SK-N-SH (cell line): ENCODE data around the gene SGTA. TPM values are rescaled to one million over a fixed set of nuclear protein-coding genes. Genes with fewer than 3 reads are reported as not detected.

ENCODE experiments used
- CTCF ChIA-PET: fragments of 300-600, 350-600 bp; formaldehyde crosslinking; extraction: SDS; loops from one replicate; lab custom pipeline; 2021; lab: Yijun Ruan, JAX
- POLR2A ChIA-PET: fragments of 350-600 bp; sonication (Branson Sonifier 250); formaldehyde crosslinking; extraction: SDS; loops from one replicate; lab custom pipeline; 2020; ENCODE audit warnings: antibody characterized with exemption, inconsistent platforms; lab: Yijun Ruan, JAX
- DNase-seq: peaks from one replicate; pipeline ENCODE4 v3.0.0; 2012
- H2AFZ ChIP-seq: fragments of 200-600 bp; sonication (generic); 2 replicates; pipeline ENCODE4 v1.8.1; 2016; ENCODE audit warnings: antibody characterized with exemption, mild to moderate bottlenecking, low read depth
- H3F3A ChIP-seq: fragments of 200-600 bp; sonication (generic); replicated peaks from 2 replicates; pipeline ENCODE3; 2016; ENCODE audit warnings: antibody characterized with exemption, mild to moderate bottlenecking; ENCODE audit not compliant: insufficient read depth
- H3K27ac ChIP-seq, 2 experiments: fragments of 200-500 bp in 1 of 2; fragments of 200-600 bp in 1 of 2; sonication (Bioruptor generic) in 1 of 2; sonication (generic), shearing (Covaris generic) in 1 of 2; 2 replicates each; pipeline versions ENCODE4 v1.5.1 to v1.6.1; 2014 to 2016; ENCODE audit warnings: low read depth in 2 of 2, inconsistent platforms in 1 of 2, low read length in 1 of 2, mild to moderate bottlenecking in 1 of 2, mixed read lengths in 1 of 2
- H3K27me3 ChIP-seq: fragments of 200-600 bp; sonication (generic), shearing (Covaris generic); 2 replicates; pipeline ENCODE4 v1.6.1; 2016; ENCODE audit warnings: mixed run types; ENCODE audit not compliant: insufficient read depth
- H3K36me3 ChIP-seq, 2 experiments: fragments of 200-500 bp in 1 of 2; fragments of 200-600 bp in 1 of 2; sonication (Bioruptor generic) in 1 of 2; sonication (generic) in 1 of 2; replicated peaks in 1 of 2; 2 replicates each; pipeline versions ENCODE3 to v1.5.1; 2014 to 2016; ENCODE audit warnings: low read length in 1 of 2, mild to moderate bottlenecking in 1 of 2; ENCODE audit not compliant: insufficient read depth in 2 of 2, control insufficient read depth in 1 of 2
- H3K4me1 ChIP-seq, 2 experiments: fragments of 200-500 bp in 1 of 2; fragments of 200-600 bp in 1 of 2; sonication (Bioruptor generic) in 1 of 2; sonication (generic), shearing (Covaris generic) in 1 of 2; 2 replicates each; pipeline versions ENCODE4 v1.5.1 to v1.6.1; 2014 to 2016; ENCODE audit warnings: low read depth in 1 of 2, low read length in 1 of 2, mixed run types in 1 of 2; ENCODE audit not compliant: insufficient read depth in 2 of 2, control insufficient read depth in 1 of 2
- H3K4me2 ChIP-seq: fragments of 200-600 bp; sonication (generic), shearing (Covaris generic); 2 replicates; pipeline ENCODE4 v1.6.1; 2017; ENCODE audit warnings: mixed run types
- H3K4me3 ChIP-seq, 2 experiments: fragments of 200-500 bp in 1 of 2; fragments of 200-600 bp in 1 of 2; sonication (Bioruptor generic) in 1 of 2; sonication (generic), shearing (Covaris generic) in 1 of 2; 2 replicates each; pipeline versions ENCODE4 v1.5.1 to v1.8.1; 2014 to 2016; ENCODE audit warnings: low read depth in 2 of 2, inconsistent platforms in 1 of 2, low read length in 1 of 2, mild to moderate bottlenecking in 1 of 2, mixed read lengths in 1 of 2, moderate library complexity in 1 of 2
- H3K79me2 ChIP-seq: fragments of 200-600 bp; sonication (generic); 2 replicates; pipeline ENCODE4 v1.8.1; 2017; ENCODE audit warnings: mild to moderate bottlenecking; ENCODE audit not compliant: insufficient read depth
- H3K9ac ChIP-seq: fragments of 200-600 bp; sonication (generic); 2 replicates; pipeline ENCODE4 v1.6.1; 2017; ENCODE audit warnings: mixed run types
- H3K9me2 ChIP-seq: fragments of 200-600 bp; sonication (generic); 2 replicates; pipeline ENCODE4 v1.6.1; 2017; ENCODE audit warnings: mixed run types
- H3K9me3 ChIP-seq: fragments of 200-600 bp; sonication (generic); 2 replicates; pipeline ENCODE4 v1.6.1; 2017; ENCODE audit warnings: mixed run types, mild to moderate bottlenecking, moderate library complexity
- H4K20me1 ChIP-seq: fragments of 200-600 bp; sonication (generic); 2 replicates; pipeline ENCODE4 v1.6.1; 2017; ENCODE audit warnings: mild to moderate bottlenecking, mixed run types; ENCODE audit not compliant: insufficient read depth
- CHD2 ChIP-seq: fragments of 150-350 bp; IDR thresholded peaks from 2 replicates; pipeline ENCODE4 v1.6.1; 2018; ENCODE audit warnings: low read length; ENCODE audit not compliant: partially characterized antibody
- FOSL2 ChIP-seq: IDR thresholded peaks from 2 replicates; pipeline ENCODE4 v1.4.0; 2012; ENCODE audit warnings: low read depth, mild to moderate bottlenecking, moderate library complexity, borderline replicate concordance
- GABPA ChIP-seq: IDR thresholded peaks from 2 replicates; pipeline ENCODE4 v1.4.0; 2012; ENCODE audit warnings: low read depth, mild to moderate bottlenecking
- NRF1 ChIP-seq: IDR thresholded peaks from 2 replicates; pipeline ENCODE4 v1.6.1; 2012; ENCODE audit warnings: low read depth, mild to moderate bottlenecking, low read length
- POLR2AphosphoS5 ChIP-seq: IDR thresholded peaks from 2 replicates; pipeline ENCODE4 v1.6.1; 2012; ENCODE audit warnings: low read depth, low read length
- SIN3A ChIP-seq: IDR thresholded peaks from 2 replicates; pipeline ENCODE4 v1.6.1; 2012; ENCODE audit warnings: low read depth, mild to moderate bottlenecking, low read length, moderate library complexity, borderline replicate concordance
- TCF12 ChIP-seq: IDR thresholded peaks from 2 replicates; pipeline ENCODE4 v1.4.0; 2012
- TEAD4 ChIP-seq: IDR thresholded peaks from 2 replicates; pipeline ENCODE4 v1.4.0; 2012; ENCODE audit warnings: mild to moderate bottlenecking, borderline replicate concordance; ENCODE audit not compliant: insufficient read depth
- YY1 ChIP-seq: IDR thresholded peaks from 2 replicates; pipeline ENCODE4 v1.4.0; 2012; ENCODE audit warnings: low read depth, mild to moderate bottlenecking
- WGBS: methylation state at CpG from one replicate; pipeline ENCODE4 v1.1.6; 2017; ENCODE audit warnings: low lambda C conversion rate; 5-methylcytosine and 5-hydroxymethylcytosine counted together
- polyA plus RNA-seq, 3 experiments: library from polyadenylated mRNA; depleted of rRNA; stranded (reverse); fragments of >200 nt; gene quantifications; 2 replicates each; pipeline ENCODE4 v1.2.3, GENCODE V29; 2012
- TF ChIP-seq, protein P1 (sequence below): IDR thresholded peaks from 2 replicates; pipeline ENCODE4; 2012
- TF ChIP-seq, protein P2 (sequence below): IDR thresholded peaks from 2 replicates; pipeline ENCODE4 v1.6.1; 2012; ENCODE audit warnings: mild to moderate bottlenecking, low read depth, low read length, moderate library complexity

The SGTA gene
- polyA plus RNA-seq, 1 of the 3 experiments (the other 2 are of a cell fraction), result 78.4 TPM

GRCh38 chr19:2770055-2771013, 12.7 kb downstream of the SGTA start:
- Histone ChIP-seq H3K9ac (no peak overlapping the region), H4K20me1 (peaks cover 52% of the 10 kb centered on the region), H3K79me2 (peaks cover 59% of the 10 kb centered on the region), H3K36me3 (peaks cover 0 to 36% of the 10 kb centered on the region in 2 experiments), H3K9me2 (no peaks in the 10 kb centered on the region), H3K4me3 (no peak overlapping the region), H2AFZ (no peak overlapping the region), H3K4me1 (no peaks in the 10 kb centered on the region), H3K4me2 (no peak overlapping the region), H3K27ac (no peak overlapping the region), H3K9me3 (no peaks in the 10 kb centered on the region), H3F3A (no peaks in the 10 kb centered on the region)
- CTCF ChIA-PET, result interaction anchor here (0.7 kb wide), 1 partner anchor 1509 kb away, joined by 3 read pairs; the partner anchor contains the start of gene SHD
- no peak for DNase-seq
- WGBS, result 88% methylated on average over 25 of the region's 40 CpGs
- POLR2A ChIA-PET, result interaction anchor here (0.7 kb wide), 1 partner anchor 13 kb away, joined by 3 read pairs; the partner anchor contains the start of gene SGTA
- TF ChIP-seq, protein P1, sequence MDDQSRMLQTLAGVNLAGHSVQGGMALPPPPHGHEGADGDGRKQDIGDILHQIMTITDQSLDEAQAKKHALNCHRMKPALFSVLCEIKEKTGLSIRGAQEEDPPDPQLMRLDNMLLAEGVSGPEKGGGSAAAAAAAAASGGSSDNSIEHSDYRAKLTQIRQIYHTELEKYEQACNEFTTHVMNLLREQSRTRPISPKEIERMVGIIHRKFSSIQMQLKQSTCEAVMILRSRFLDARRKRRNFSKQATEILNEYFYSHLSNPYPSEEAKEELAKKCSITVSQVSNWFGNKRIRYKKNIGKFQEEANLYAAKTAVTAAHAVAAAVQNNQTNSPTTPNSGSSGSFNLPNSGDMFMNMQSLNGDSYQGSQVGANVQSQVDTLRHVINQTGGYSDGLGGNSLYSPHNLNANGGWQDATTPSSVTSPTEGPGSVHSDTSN, result no peak
- TF ChIP-seq POLR2AphosphoS5 (no peak), GABPA (no peak), TEAD4 (no peak), YY1 (no peak), SIN3A (no peak), FOSL2 (no peak), NRF1 (no peak), CHD2 (no peak), TCF12 (no peak)
- TF ChIP-seq, protein P2, sequence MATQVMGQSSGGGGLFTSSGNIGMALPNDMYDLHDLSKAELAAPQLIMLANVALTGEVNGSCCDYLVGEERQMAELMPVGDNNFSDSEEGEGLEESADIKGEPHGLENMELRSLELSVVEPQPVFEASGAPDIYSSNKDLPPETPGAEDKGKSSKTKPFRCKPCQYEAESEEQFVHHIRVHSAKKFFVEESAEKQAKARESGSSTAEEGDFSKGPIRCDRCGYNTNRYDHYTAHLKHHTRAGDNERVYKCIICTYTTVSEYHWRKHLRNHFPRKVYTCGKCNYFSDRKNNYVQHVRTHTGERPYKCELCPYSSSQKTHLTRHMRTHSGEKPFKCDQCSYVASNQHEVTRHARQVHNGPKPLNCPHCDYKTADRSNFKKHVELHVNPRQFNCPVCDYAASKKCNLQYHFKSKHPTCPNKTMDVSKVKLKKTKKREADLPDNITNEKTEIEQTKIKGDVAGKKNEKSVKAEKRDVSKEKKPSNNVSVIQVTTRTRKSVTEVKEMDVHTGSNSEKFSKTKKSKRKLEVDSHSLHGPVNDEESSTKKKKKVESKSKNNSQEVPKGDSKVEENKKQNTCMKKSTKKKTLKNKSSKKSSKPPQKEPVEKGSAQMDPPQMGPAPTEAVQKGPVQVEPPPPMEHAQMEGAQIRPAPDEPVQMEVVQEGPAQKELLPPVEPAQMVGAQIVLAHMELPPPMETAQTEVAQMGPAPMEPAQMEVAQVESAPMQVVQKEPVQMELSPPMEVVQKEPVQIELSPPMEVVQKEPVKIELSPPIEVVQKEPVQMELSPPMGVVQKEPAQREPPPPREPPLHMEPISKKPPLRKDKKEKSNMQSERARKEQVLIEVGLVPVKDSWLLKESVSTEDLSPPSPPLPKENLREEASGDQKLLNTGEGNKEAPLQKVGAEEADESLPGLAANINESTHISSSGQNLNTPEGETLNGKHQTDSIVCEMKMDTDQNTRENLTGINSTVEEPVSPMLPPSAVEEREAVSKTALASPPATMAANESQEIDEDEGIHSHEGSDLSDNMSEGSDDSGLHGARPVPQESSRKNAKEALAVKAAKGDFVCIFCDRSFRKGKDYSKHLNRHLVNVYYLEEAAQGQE, result no peak
- TF ChIP-seq, all 33 proteins: peak for 0
- no peaks in the 10 kb centered on the region for H3K27me3 ChIP-seq
